Endodermal cell (in vitro differentiated cells): ENCODE measurements around the gene LAMB3. TPM values are rescaled to one million over a fixed set of nuclear protein-coding genes. Genes with fewer than 3 reads are reported as not detected.

Experiments used
- DNase-seq: peaks from one replicate; pipeline ENCODE4 v3.0.0-alpha.2; 2017
- H3K27ac ChIP-seq: 2 replicates; pipeline ENCODE4 v1.5.1; 2013; ENCODE audit warnings: mild to moderate bottlenecking, low read depth, low read length, moderate library complexity
- H3K27me3 ChIP-seq: 2 replicates; pipeline ENCODE4 v1.6.1; 2013; ENCODE audit warnings: mild to moderate bottlenecking, low read length, moderate library complexity; ENCODE audit not compliant: insufficient read depth, control insufficient read depth, poor library complexity, severe bottlenecking
- H3K36me3 ChIP-seq: 2 replicates; pipeline ENCODE4 v1.7.0; 2013; ENCODE audit warnings: mild to moderate bottlenecking, low read length, moderate library complexity; ENCODE audit not compliant: control insufficient read depth, insufficient read depth
- H3K4me1 ChIP-seq: one replicate; pipeline ENCODE4 v1.7.0; 2013; ENCODE audit warnings: low read length; ENCODE audit not compliant: control insufficient read depth, insufficient read depth
- H3K4me3 ChIP-seq: 2 replicates; pipeline ENCODE4 v1.5.1; 2013; ENCODE audit warnings: mild to moderate bottlenecking, low read length, moderate library complexity
- H3K9ac ChIP-seq: 2 replicates; pipeline ENCODE4 v1.6.1; 2013; ENCODE audit warnings: mild to moderate bottlenecking, low read length, moderate library complexity; ENCODE audit not compliant: poor library complexity, severe bottlenecking; ENCODE audit errors: extremely low read depth
- H3K9me3 ChIP-seq: 2 replicates; pipeline ENCODE4 v1.6.1; 2013; ENCODE audit warnings: mild to moderate bottlenecking, low read length, moderate library complexity; ENCODE audit not compliant: control insufficient read depth
- H3K27ac Mint-ChIP-seq: 2 replicates; pipeline ENCODE4 v1.8.0; 2020; ENCODE audit warnings: mixed read lengths
- H3K27me3 Mint-ChIP-seq: 2 replicates; pipeline ENCODE4 v1.8.0; 2021; ENCODE audit warnings: mild to moderate bottlenecking, mixed read lengths; ENCODE audit not compliant: insufficient read depth
- H3K36me3 Mint-ChIP-seq: 2 replicates; pipeline ENCODE4 v1.8.0; 2020; ENCODE audit warnings: low read depth, mixed read lengths
- H3K4me1 Mint-ChIP-seq: 2 replicates; pipeline ENCODE4 v1.8.0; 2020; ENCODE audit warnings: mixed read lengths
- H3K4me3 Mint-ChIP-seq: 2 replicates; pipeline ENCODE4 v1.8.0; 2020; ENCODE audit warnings: mild to moderate bottlenecking, moderate library complexity, mixed read lengths
- H3K9me3 Mint-ChIP-seq: 2 replicates; pipeline ENCODE4 v1.8.0; 2020; ENCODE audit warnings: mild to moderate bottlenecking, mixed read lengths
- WGBS, 2 experiments: methylation state at CpG; one replicate each; pipeline versions ENCODE4 v1.1.5 to v1.1.7; 2013; ENCODE audit warnings: missing lambda C conversion rate in 2 of 2, mixed read lengths in 1 of 2; ENCODE audit not compliant: insufficient coverage in 1 of 2, insufficient read length in 1 of 2; 5-methylcytosine and 5-hydroxymethylcytosine counted together
- total RNA-seq, 2 donors: library from RNA; stranded (reverse); fragmentation: NEBNext Ultra II Directional in 1 of 2; extraction: Animal tissue kit (Norgen Biotek cat#: 25700) in 1 of 2; gene quantifications; 2 replicates in 1 of 2; 3 replicates in 1 of 2; pipeline ENCODE4 v1.2.1, GENCODE V29; 2021
- TF ChIP-seq, protein P1 (sequence below): fragments of 200-600 bp; sonication (generic); conservative IDR thresholded peaks from 2 replicates; pipeline ENCODE4 v1.5.0; 2021; ENCODE audit warnings: antibody characterized with exemption, mild to moderate bottlenecking

The LAMB3 gene
- total RNA-seq, 2 donors from 2014 or later = 0.53 to 1.9 TPM

DNA sequence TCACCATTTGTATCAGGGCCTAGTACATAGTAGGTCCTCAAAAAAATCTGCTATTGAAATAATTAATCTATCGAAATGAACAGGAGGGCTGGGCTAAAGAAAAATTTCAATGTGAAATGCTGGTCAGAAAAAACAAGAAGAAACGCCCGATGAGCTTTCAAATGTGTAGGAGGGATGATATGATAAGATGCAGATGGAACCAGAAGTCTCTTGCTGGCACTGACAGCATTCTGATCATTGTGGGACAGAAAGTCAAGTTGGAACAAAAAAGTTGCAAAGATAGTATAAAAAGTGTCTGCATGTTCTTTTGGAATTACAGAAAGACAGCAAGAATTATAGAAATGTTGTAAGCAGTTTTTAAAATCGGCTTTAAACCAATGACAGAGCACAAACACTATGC lies 34.1 kb upstream of the LAMB3 start:
- H3K4me3 ChIP-seq = no peak overlapping the region
- DNase-seq = no peak
- H3K9me3 ChIP-seq = no peaks in the 10 kb centered on the region
- H3K4me1 Mint-ChIP-seq = no peaks in the 10 kb centered on the region
- H3K27ac Mint-ChIP-seq = no peak overlapping the region
- no peaks in the 10 kb centered on the region for H3K36me3 Mint-ChIP-seq
- H3K36me3 ChIP-seq = no peaks in the 10 kb centered on the region
- TF ChIP-seq, protein P1, sequence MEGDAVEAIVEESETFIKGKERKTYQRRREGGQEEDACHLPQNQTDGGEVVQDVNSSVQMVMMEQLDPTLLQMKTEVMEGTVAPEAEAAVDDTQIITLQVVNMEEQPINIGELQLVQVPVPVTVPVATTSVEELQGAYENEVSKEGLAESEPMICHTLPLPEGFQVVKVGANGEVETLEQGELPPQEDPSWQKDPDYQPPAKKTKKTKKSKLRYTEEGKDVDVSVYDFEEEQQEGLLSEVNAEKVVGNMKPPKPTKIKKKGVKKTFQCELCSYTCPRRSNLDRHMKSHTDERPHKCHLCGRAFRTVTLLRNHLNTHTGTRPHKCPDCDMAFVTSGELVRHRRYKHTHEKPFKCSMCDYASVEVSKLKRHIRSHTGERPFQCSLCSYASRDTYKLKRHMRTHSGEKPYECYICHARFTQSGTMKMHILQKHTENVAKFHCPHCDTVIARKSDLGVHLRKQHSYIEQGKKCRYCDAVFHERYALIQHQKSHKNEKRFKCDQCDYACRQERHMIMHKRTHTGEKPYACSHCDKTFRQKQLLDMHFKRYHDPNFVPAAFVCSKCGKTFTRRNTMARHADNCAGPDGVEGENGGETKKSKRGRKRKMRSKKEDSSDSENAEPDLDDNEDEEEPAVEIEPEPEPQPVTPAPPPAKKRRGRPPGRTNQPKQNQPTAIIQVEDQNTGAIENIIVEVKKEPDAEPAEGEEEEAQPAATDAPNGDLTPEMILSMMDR = no peak
- no peaks in the 10 kb centered on the region for H3K4me1 ChIP-seq
- peaks cover 15% of the 10 kb centered on the region for H3K27me3 Mint-ChIP-seq
- no peak overlapping the region for H3K9ac ChIP-seq
- H3K27me3 ChIP-seq = peaks cover 48% of the 10 kb centered on the region
- no peaks in the 10 kb centered on the region for H3K9me3 Mint-ChIP-seq
- no peak overlapping the region for H3K4me3 Mint-ChIP-seq
- no peak overlapping the region for H3K27ac ChIP-seq
- WGBS, 2 experiments = 94 to 96% methylated on average over 4 of the region's 4 CpGs

DNA sequence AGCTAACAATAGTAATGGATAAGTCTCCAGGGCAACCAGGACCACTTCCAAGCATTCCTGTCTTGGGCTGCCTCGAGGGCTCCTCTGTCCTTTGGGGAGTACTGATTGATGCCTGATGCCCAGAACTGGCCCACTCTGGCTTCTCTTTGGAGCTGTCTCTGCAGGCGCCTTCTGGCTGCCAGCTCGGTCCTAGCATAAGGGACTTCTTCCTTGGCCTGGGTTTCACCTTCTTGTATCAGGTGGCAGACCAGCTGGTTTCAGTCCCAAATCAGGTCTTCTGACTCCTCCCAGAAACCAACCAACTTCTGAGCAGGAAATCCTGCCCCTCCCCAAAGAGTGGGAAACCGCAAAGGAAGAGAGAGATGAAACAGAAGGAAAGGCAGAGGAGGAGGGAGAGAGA lies 33.6 kb upstream of the LAMB3 start:
- peaks cover 53% of the 10 kb centered on the region for H3K27me3 ChIP-seq
- H3K27ac ChIP-seq = no peak overlapping the region
- Mint-ChIP-seq H3K27ac (no peak overlapping the region), H3K27me3 (peaks cover 19% of the 10 kb centered on the region), H3K9me3 (no peaks in the 10 kb centered on the region), H3K4me3 (no peak overlapping the region), H3K4me1 (no peaks in the 10 kb centered on the region), H3K36me3 (no peaks in the 10 kb centered on the region)
- DNase-seq = no peak
- no peaks in the 10 kb centered on the region for H3K9me3 ChIP-seq
- H3K9ac ChIP-seq = no peak overlapping the region
- H3K4me1 ChIP-seq = no peaks in the 10 kb centered on the region
- WGBS, 2 experiments = 86 to 92% methylated on average over 2 to 4 of the region's 4 CpGs
- no peak overlapping the region for H3K4me3 ChIP-seq
- TF ChIP-seq, protein P1 = no peak
- H3K36me3 ChIP-seq = no peaks in the 10 kb centered on the region

DNA sequence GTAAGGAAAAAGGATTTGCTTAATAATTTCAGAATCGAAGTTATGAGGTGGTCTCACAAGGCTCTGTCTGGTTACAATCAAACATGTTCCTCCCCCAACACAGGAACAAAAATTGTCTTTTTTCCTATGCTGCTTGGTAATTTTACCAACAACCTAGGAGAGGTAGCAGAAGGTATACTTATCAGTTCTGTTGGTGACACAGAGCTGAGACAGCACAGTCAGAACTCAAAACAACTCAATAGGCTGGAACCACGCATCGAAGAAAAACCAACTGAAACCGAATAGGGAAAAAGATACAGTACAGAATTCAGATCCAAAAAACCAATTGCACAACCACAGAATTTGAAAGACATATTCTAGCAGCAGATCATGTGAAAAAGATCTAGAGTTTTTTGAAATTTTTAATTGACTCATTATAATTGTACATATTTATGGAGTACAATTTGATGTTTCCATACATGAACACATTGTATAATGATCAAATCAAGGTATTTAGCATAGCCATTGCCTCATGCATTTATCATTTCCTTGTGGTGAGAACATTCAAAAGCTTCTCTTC lies 26.8 kb upstream of the LAMB3 start:
- DNase-seq = no peak
- H3K27ac ChIP-seq = no peak overlapping the region
- no peaks in the 10 kb centered on the region for H3K36me3 Mint-ChIP-seq
- TF ChIP-seq, protein P1 = no peak
- peaks cover 80% of the 10 kb centered on the region for H3K27me3 Mint-ChIP-seq
- no peaks in the 10 kb centered on the region for H3K4me1 Mint-ChIP-seq
- no peak overlapping the region for H3K4me3 ChIP-seq
- no peak overlapping the region for H3K9ac ChIP-seq
- no peaks in the 10 kb centered on the region for H3K9me3 ChIP-seq
- peaks cover 100% of the 10 kb centered on the region for H3K27me3 ChIP-seq
- H3K4me3 Mint-ChIP-seq = no peak overlapping the region
- H3K27ac Mint-ChIP-seq = no peak overlapping the region
- 89 to 100% methylated on average over 3 to 4 of the region's 4 CpGs for WGBS, 2 experiments
- H3K36me3 ChIP-seq = no peaks in the 10 kb centered on the region
- H3K9me3 Mint-ChIP-seq = no peaks in the 10 kb centered on the region
- no peaks in the 10 kb centered on the region for H3K4me1 ChIP-seq
